SK-N-SH (cell line): Measurements from ENCODE around the gene DENND1C. TPM values are rescaled to one million over a fixed set of nuclear protein-coding genes. Genes with fewer than 3 reads are reported as not detected.

ENCODE experiments used
- CTCF ChIA-PET: fragments of 300-600, 350-600 bp; formaldehyde crosslinking; extraction: SDS; loops from one replicate; lab custom pipeline; 2021; lab: Yijun Ruan, JAX
- POLR2A ChIA-PET: fragments of 350-600 bp; sonication (Branson Sonifier 250); formaldehyde crosslinking; extraction: SDS; loops from one replicate; lab custom pipeline; 2020; ENCODE audit warnings: antibody characterized with exemption, inconsistent platforms; lab: Yijun Ruan, JAX
- DNase-seq: peaks from one replicate; pipeline ENCODE4 v3.0.0; 2012
- H2AFZ ChIP-seq: fragments of 200-600 bp; sonication (generic); 2 replicates; pipeline ENCODE4 v1.8.1; 2016; ENCODE audit warnings: antibody characterized with exemption, mild to moderate bottlenecking, low read depth
- H3F3A ChIP-seq: fragments of 200-600 bp; sonication (generic); replicated peaks from 2 replicates; pipeline ENCODE3; 2016; ENCODE audit warnings: antibody characterized with exemption, mild to moderate bottlenecking; ENCODE audit not compliant: insufficient read depth
- H3K27ac ChIP-seq, 2 experiments: fragments of 200-500 bp in 1 of 2; fragments of 200-600 bp in 1 of 2; sonication (Bioruptor generic) in 1 of 2; sonication (generic), shearing (Covaris generic) in 1 of 2; 2 replicates each; pipeline versions ENCODE4 v1.5.1 to v1.6.1; 2014 to 2016; ENCODE audit warnings: low read depth in 2 of 2, inconsistent platforms in 1 of 2, low read length in 1 of 2, mild to moderate bottlenecking in 1 of 2, mixed read lengths in 1 of 2
- H3K27me3 ChIP-seq: fragments of 200-600 bp; sonication (generic), shearing (Covaris generic); 2 replicates; pipeline ENCODE4 v1.6.1; 2016; ENCODE audit warnings: mixed run types; ENCODE audit not compliant: insufficient read depth
- H3K36me3 ChIP-seq, 2 experiments: fragments of 200-500 bp in 1 of 2; fragments of 200-600 bp in 1 of 2; sonication (Bioruptor generic) in 1 of 2; sonication (generic) in 1 of 2; replicated peaks in 1 of 2; 2 replicates each; pipeline versions ENCODE3 to v1.5.1; 2014 to 2016; ENCODE audit warnings: low read length in 1 of 2, mild to moderate bottlenecking in 1 of 2; ENCODE audit not compliant: insufficient read depth in 2 of 2, control insufficient read depth in 1 of 2
- H3K4me1 ChIP-seq, 2 experiments: fragments of 200-500 bp in 1 of 2; fragments of 200-600 bp in 1 of 2; sonication (Bioruptor generic) in 1 of 2; sonication (generic), shearing (Covaris generic) in 1 of 2; 2 replicates each; pipeline versions ENCODE4 v1.5.1 to v1.6.1; 2014 to 2016; ENCODE audit warnings: low read depth in 1 of 2, low read length in 1 of 2, mixed run types in 1 of 2; ENCODE audit not compliant: insufficient read depth in 2 of 2, control insufficient read depth in 1 of 2
- H3K4me2 ChIP-seq: fragments of 200-600 bp; sonication (generic), shearing (Covaris generic); 2 replicates; pipeline ENCODE4 v1.6.1; 2017; ENCODE audit warnings: mixed run types
- H3K4me3 ChIP-seq, 2 experiments: fragments of 200-500 bp in 1 of 2; fragments of 200-600 bp in 1 of 2; sonication (Bioruptor generic) in 1 of 2; sonication (generic), shearing (Covaris generic) in 1 of 2; 2 replicates each; pipeline versions ENCODE4 v1.5.1 to v1.8.1; 2014 to 2016; ENCODE audit warnings: low read depth in 2 of 2, inconsistent platforms in 1 of 2, low read length in 1 of 2, mild to moderate bottlenecking in 1 of 2, mixed read lengths in 1 of 2, moderate library complexity in 1 of 2
- H3K79me2 ChIP-seq: fragments of 200-600 bp; sonication (generic); 2 replicates; pipeline ENCODE4 v1.8.1; 2017; ENCODE audit warnings: mild to moderate bottlenecking; ENCODE audit not compliant: insufficient read depth
- H3K9ac ChIP-seq: fragments of 200-600 bp; sonication (generic); 2 replicates; pipeline ENCODE4 v1.6.1; 2017; ENCODE audit warnings: mixed run types
- H3K9me2 ChIP-seq: fragments of 200-600 bp; sonication (generic); 2 replicates; pipeline ENCODE4 v1.6.1; 2017; ENCODE audit warnings: mixed run types
- H3K9me3 ChIP-seq: fragments of 200-600 bp; sonication (generic); 2 replicates; pipeline ENCODE4 v1.6.1; 2017; ENCODE audit warnings: mixed run types, mild to moderate bottlenecking, moderate library complexity
- H4K20me1 ChIP-seq: fragments of 200-600 bp; sonication (generic); 2 replicates; pipeline ENCODE4 v1.6.1; 2017; ENCODE audit warnings: mild to moderate bottlenecking, mixed run types; ENCODE audit not compliant: insufficient read depth
- FOXM1 ChIP-seq: IDR thresholded peaks from 2 replicates; pipeline ENCODE4 v1.4.0; 2012; ENCODE audit warnings: low read depth, mild to moderate bottlenecking
- JUND ChIP-seq: IDR thresholded peaks from 2 replicates; pipeline ENCODE4 v1.4.0; 2012
- MXI1 ChIP-seq: IDR thresholded peaks from 2 replicates; pipeline ENCODE4 v1.6.1; 2012; ENCODE audit warnings: mild to moderate bottlenecking, low read depth, low read length, improper control_type of control experiment
- NRF1 ChIP-seq: IDR thresholded peaks from 2 replicates; pipeline ENCODE4 v1.6.1; 2012; ENCODE audit warnings: low read depth, mild to moderate bottlenecking, low read length
- PBX3 ChIP-seq: IDR thresholded peaks from 2 replicates; pipeline ENCODE4; 2012
- POLR2AphosphoS5 ChIP-seq: IDR thresholded peaks from 2 replicates; pipeline ENCODE4 v1.6.1; 2012; ENCODE audit warnings: low read depth, low read length
- RCOR1 ChIP-seq: fragments of 150-350 bp; IDR thresholded peaks from 2 replicates; pipeline ENCODE4 v1.6.1; 2017; ENCODE audit warnings: antibody characterized with exemption, low read length
- YY1 ChIP-seq: IDR thresholded peaks from 2 replicates; pipeline ENCODE4 v1.4.0; 2012; ENCODE audit warnings: low read depth, mild to moderate bottlenecking
- WGBS: methylation state at CpG from one replicate; pipeline ENCODE4 v1.1.6; 2017; ENCODE audit warnings: low lambda C conversion rate; 5-methylcytosine and 5-hydroxymethylcytosine counted together
- polyA plus RNA-seq, 3 experiments: library from polyadenylated mRNA; depleted of rRNA; stranded (reverse); fragments of >200 nt; gene quantifications; 2 replicates each; pipeline ENCODE4 v1.2.3, GENCODE V29; 2012
- TF ChIP-seq, protein P1 (sequence below): IDR thresholded peaks from 2 replicates; pipeline ENCODE4 v1.4.0; 2012; ENCODE audit warnings: low read depth, borderline replicate concordance
- TF ChIP-seq, protein P2 (sequence below): IDR thresholded peaks from 2 replicates; pipeline ENCODE4 v1.6.1; 2012; ENCODE audit warnings: mild to moderate bottlenecking, low read depth, low read length, moderate library complexity

The DENND1C gene
- polyA plus RNA-seq, 1 of the 3 experiments (the other 2 are of a cell fraction) = 0.05 TPM

DNA sequence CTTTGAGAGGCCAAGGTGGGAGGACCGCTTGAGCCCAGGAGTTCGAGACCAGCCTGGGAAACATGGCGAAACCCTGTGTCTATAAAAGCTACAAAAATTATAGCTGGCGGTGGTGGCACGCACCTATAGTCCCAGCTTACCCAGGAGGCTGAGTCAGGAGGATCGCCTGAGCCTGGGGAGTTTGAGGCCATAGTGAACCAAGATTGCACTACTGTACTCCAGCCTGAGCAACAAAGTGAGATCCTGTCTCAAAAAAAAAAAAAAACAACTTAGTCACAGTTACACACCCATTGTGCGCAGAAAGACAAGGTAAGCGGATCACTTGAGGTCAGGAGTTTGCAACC, 728 bp upstream of the DENND1C start:
- WGBS = 87% methylated on average over 7 of the region's 8 CpGs
- TF ChIP-seq PBX3 (no peak), NRF1 (no peak)
- TF ChIP-seq, protein P1, sequence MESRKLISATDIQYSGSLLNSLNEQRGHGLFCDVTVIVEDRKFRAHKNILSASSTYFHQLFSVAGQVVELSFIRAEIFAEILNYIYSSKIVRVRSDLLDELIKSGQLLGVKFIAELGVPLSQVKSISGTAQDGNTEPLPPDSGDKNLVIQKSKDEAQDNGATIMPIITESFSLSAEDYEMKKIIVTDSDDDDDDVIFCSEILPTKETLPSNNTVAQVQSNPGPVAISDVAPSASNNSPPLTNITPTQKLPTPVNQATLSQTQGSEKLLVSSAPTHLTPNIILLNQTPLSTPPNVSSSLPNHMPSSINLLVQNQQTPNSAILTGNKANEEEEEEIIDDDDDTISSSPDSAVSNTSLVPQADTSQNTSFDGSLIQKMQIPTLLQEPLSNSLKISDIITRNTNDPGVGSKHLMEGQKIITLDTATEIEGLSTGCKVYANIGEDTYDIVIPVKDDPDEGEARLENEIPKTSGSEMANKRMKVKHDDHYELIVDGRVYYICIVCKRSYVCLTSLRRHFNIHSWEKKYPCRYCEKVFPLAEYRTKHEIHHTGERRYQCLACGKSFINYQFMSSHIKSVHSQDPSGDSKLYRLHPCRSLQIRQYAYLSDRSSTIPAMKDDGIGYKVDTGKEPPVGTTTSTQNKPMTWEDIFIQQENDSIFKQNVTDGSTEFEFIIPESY = no peak
- Histone ChIP-seq H3K4me1 (no peaks in the 10 kb centered on the region), H4K20me1 (no peaks in the 10 kb centered on the region), H3K9ac (no peak overlapping the region), H3K27ac (no peak overlapping the region), H3K27me3 (no peaks in the 10 kb centered on the region; the same call in 1 of the 2 replicates), H3K4me2 (no peak overlapping the region), H3K79me2 (no peaks in the 10 kb centered on the region), H3K36me3 (no peaks in the 10 kb centered on the region), H3K9me2 (no peaks in the 10 kb centered on the region), H3K9me3 (no peaks in the 10 kb centered on the region), H3F3A (no peaks in the 10 kb centered on the region), H2AFZ (no peak overlapping the region), H3K4me3 (no peak overlapping the region)
- DNase-seq = no peak
- ChIA-PET CTCF (interaction anchor here (1.4 to 1.8 kb wide), 3 partner anchors 9 to 44 kb away, joined by 3 to 14 read pairs (median 3); no protein-coding TSS in a partner anchor), POLR2A (no interaction called here)

GRCh38 chr19:6480848-6481415, 655 bp downstream of the DENND1C start:
- Histone ChIP-seq H3K9me3 (no peaks in the 10 kb centered on the region), H3K4me2 (no peak overlapping the region), H3K79me2 (no peaks in the 10 kb centered on the region), H3K27ac (no peak overlapping the region), H4K20me1 (no peaks in the 10 kb centered on the region), H3K9me2 (no peaks in the 10 kb centered on the region), H3K4me1 (peaks cover 0 to 6% of the 10 kb centered on the region in 2 experiments; a peak in 1 of 4 replicates), H2AFZ (no peak overlapping the region), H3K36me3 (no peaks in the 10 kb centered on the region), H3F3A (no peaks in the 10 kb centered on the region), H3K9ac (no peak overlapping the region), H3K4me3 (no peak overlapping the region), H3K27me3 (peaks cover under 1% of the 10 kb centered on the region; the same call in 1 of the 2 replicates)
- no peak for DNase-seq
- CTCF ChIA-PET = interaction anchor here (0.8 to 1.8 kb wide), 4 partner anchors 10 to 36 kb away, joined by 3 to 14 read pairs (median 3); partner anchors contain the start of gene TUBB4A
- WGBS = 62% methylated on average over 10 of the region's 10 CpGs
- TF ChIP-seq NRF1 = no peak
- no peak for TF ChIP-seq FOXM1
- TF ChIP-seq YY1 = no peak
- no peak for TF ChIP-seq POLR2AphosphoS5
- TF ChIP-seq RCOR1 = no peak
- TF ChIP-seq, protein P2, sequence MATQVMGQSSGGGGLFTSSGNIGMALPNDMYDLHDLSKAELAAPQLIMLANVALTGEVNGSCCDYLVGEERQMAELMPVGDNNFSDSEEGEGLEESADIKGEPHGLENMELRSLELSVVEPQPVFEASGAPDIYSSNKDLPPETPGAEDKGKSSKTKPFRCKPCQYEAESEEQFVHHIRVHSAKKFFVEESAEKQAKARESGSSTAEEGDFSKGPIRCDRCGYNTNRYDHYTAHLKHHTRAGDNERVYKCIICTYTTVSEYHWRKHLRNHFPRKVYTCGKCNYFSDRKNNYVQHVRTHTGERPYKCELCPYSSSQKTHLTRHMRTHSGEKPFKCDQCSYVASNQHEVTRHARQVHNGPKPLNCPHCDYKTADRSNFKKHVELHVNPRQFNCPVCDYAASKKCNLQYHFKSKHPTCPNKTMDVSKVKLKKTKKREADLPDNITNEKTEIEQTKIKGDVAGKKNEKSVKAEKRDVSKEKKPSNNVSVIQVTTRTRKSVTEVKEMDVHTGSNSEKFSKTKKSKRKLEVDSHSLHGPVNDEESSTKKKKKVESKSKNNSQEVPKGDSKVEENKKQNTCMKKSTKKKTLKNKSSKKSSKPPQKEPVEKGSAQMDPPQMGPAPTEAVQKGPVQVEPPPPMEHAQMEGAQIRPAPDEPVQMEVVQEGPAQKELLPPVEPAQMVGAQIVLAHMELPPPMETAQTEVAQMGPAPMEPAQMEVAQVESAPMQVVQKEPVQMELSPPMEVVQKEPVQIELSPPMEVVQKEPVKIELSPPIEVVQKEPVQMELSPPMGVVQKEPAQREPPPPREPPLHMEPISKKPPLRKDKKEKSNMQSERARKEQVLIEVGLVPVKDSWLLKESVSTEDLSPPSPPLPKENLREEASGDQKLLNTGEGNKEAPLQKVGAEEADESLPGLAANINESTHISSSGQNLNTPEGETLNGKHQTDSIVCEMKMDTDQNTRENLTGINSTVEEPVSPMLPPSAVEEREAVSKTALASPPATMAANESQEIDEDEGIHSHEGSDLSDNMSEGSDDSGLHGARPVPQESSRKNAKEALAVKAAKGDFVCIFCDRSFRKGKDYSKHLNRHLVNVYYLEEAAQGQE = no peak
- no peak for TF ChIP-seq JUND
- TF ChIP-seq MXI1 = no peak
- POLR2A ChIA-PET = interaction anchor here (0.6 kb wide), 1 partner anchor 210 kb away, joined by 3 read pairs; no protein-coding TSS in a partner anchor
